Progenitor cell of endocrine pancreas (in vitro differentiated cells): ENCODE data around the gene ZNF567. TPM values are rescaled to one million over a fixed set of nuclear protein-coding genes. Genes with fewer than 3 reads are reported as not detected.
"Not testable (repeated sequence)": the region's sequence is repeated elsewhere in the genome, so short reads cannot be mapped to it uniquely, and the experiment has no call there.

Source experiments
- DNase-seq: peaks from one replicate; pipeline ENCODE4 v3.0.0; 2021; ENCODE audit warnings: low spot score; ENCODE audit not compliant: unreplicated experiment
- H3K27ac Mint-ChIP-seq: 2 replicates; pipeline ENCODE4 v1.8.0; 2021; ENCODE audit warnings: mild to moderate bottlenecking, moderate library complexity, mixed read lengths
- H3K27me3 Mint-ChIP-seq: 2 replicates; pipeline ENCODE4 v1.8.0; 2021; ENCODE audit warnings: mixed read lengths
- H3K36me3 Mint-ChIP-seq: 2 replicates; pipeline ENCODE4 v1.8.0; 2022; ENCODE audit warnings: mixed read lengths; ENCODE audit not compliant: insufficient read depth
- H3K4me1 Mint-ChIP-seq: 2 replicates; pipeline ENCODE4 v1.8.0; 2021; ENCODE audit warnings: low read depth, mixed read lengths
- H3K4me3 Mint-ChIP-seq: 2 replicates; pipeline ENCODE4 v1.8.0; 2021; ENCODE audit warnings: low read depth, mild to moderate bottlenecking, moderate library complexity, mixed read lengths
- H3K9me3 Mint-ChIP-seq: 2 replicates; pipeline ENCODE4 v1.8.0; 2021; ENCODE audit warnings: low read depth, mixed read lengths
- total RNA-seq: library from RNA; stranded (reverse); gene quantifications from 2 replicates; pipeline ENCODE4 v1.2.1, GENCODE V29; 2021
- TF ChIP-seq, protein P1 (sequence below): fragments of 200-600 bp; sonication (generic); IDR thresholded peaks from one replicate; pipeline ENCODE4 v1.5.0; 2021; ENCODE audit warnings: antibody characterized with exemption, mild to moderate bottlenecking; ENCODE audit not compliant: unreplicated experiment

ZNF567 gene
- total RNA-seq, 1 donor from 2014 or later: 13.2 TPM

DNA sequence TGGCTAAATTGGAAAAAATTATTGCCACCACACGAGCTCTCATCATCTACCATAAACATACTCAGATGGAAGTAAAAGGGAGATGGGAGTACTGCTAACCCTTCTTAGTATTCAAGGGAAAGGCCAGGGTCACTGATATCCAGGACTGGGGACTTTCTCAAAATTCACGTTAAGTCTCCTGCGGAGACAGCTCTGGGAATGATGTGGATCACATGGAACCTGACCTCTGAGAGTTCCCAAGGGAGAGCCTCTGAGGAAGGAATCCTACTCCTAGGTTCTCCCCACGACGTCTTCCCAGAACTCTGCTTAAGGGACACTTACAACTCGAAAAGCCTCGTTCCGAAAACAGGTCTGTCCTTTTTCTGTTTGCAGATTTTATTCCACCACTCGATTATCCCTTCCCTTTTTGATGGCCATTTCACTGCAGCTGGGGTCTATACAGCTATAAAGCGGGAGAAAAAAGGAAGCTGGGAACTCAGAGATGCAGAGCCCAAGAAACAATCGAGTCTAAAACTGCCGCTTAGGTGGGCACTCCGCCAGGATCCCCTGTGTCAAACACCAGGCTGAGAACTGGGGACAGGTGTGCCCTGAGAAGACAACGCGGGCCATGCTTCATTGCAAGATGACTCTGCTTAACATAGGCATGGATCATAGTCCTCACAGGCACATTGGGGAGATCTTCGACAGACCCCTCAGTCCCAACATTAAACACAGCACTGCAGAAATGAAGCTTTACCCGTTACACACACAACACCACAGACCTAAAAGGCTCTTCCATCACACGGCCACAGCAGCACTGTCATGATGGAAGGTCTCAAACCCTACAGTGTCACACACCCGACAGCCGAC, 823 bp upstream of the ZNF567 start:
- Mint-ChIP-seq H3K4me3 (peak overlapping the region; percentile 99), H3K27me3 (no peaks in the 10 kb centered on the region), H3K9me3 (peaks cover 11% of the 10 kb centered on the region), H3K36me3 (peaks cover 41% of the 10 kb centered on the region), H3K4me1 (peaks cover 20% of the 10 kb centered on the region), H3K27ac (peak overlapping the region; percentile 99)
- no peak for DNase-seq
- TF ChIP-seq, protein P1, sequence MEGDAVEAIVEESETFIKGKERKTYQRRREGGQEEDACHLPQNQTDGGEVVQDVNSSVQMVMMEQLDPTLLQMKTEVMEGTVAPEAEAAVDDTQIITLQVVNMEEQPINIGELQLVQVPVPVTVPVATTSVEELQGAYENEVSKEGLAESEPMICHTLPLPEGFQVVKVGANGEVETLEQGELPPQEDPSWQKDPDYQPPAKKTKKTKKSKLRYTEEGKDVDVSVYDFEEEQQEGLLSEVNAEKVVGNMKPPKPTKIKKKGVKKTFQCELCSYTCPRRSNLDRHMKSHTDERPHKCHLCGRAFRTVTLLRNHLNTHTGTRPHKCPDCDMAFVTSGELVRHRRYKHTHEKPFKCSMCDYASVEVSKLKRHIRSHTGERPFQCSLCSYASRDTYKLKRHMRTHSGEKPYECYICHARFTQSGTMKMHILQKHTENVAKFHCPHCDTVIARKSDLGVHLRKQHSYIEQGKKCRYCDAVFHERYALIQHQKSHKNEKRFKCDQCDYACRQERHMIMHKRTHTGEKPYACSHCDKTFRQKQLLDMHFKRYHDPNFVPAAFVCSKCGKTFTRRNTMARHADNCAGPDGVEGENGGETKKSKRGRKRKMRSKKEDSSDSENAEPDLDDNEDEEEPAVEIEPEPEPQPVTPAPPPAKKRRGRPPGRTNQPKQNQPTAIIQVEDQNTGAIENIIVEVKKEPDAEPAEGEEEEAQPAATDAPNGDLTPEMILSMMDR: no peak

DNA sequence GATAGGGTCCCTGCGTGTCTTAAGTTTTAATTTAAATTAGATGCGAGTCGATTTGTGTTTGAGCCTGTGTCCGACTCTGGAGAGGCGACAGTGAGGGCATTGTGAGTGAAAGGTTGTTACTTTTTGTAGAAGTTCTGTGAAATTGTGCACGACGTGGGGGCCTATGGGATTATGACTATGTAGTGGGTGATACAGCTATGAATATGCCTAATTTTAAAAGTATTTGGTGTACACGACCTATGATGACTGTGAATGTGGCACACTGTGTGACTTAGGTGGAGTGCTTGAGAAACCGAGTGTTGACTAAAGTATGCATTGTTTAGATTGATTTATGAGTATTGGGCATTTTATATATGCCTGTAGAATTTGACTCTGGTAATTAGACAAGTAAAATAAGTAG, 646 bp downstream of the ZNF567 start:
- peaks cover 16% of the 10 kb centered on the region for H3K9me3 Mint-ChIP-seq
- no peaks in the 10 kb centered on the region for H3K27me3 Mint-ChIP-seq
- H3K36me3 Mint-ChIP-seq: peaks cover 50% of the 10 kb centered on the region

DNA sequence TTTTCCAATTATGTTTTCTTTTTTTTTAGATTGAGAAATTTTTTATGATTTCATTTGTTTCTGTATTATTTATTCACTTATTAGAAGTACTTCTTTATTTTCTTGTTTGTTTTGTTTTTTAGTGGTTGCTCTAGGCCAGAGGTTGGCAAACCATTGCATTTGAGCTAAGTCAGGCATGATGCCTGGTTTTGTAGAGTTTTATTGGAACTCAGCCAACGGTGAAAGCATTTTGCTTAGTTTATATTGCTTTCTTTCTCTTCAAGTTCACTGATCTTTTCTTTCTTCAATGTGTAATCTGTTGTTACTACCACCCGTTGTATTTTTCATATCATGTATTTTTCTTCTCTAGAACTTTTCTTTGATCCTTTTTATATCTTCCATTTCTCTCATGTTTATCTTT, 19.7 kb downstream of the ZNF567 start:
- H3K36me3 Mint-ChIP-seq: peaks cover 86% of the 10 kb centered on the region
- no peak overlapping the region for H3K4me3 Mint-ChIP-seq

More for the DNA sequence above, 646 bp downstream of the ZNF567 start:
- peak overlapping the region; percentile 99 for H3K27ac Mint-ChIP-seq
- H3K4me1 Mint-ChIP-seq: peaks cover 20% of the 10 kb centered on the region
- no peak for DNase-seq
- TF ChIP-seq, protein P1: no peak
- H3K4me3 Mint-ChIP-seq: peak overlapping the region; percentile 99

DNA sequence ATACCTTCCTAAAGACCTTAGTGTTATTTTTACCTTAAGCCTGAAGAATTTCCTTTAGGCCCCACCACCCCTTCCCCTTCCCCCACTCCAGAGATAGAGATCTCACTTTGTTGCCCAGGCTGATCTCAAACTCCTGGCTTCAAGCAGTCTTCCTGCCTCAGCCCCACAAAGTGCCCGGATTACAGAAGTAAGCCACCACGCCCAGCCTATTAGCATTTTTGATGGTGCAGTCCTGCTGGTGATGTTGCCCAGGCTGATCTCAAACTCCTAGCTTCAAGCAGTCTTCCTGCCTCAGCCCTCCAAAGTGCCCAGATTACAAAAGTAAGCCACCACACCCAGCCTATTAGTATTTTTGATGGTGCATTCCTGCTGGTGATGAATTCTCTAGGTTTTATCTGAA, 22.0 kb downstream of the ZNF567 start:
- H3K4me1 Mint-ChIP-seq: no peaks in the 10 kb centered on the region
- H3K27ac Mint-ChIP-seq: no peak overlapping the region
- DNase-seq: no peak
- H3K9me3 Mint-ChIP-seq: peaks cover 64% of the 10 kb centered on the region
- peaks cover 95% of the 10 kb centered on the region for H3K36me3 Mint-ChIP-seq
- no peak overlapping the region for H3K4me3 Mint-ChIP-seq
- TF ChIP-seq, protein P1: no peak
- no peaks in the 10 kb centered on the region for H3K27me3 Mint-ChIP-seq

More for the DNA sequence above, 19.7 kb downstream of the ZNF567 start:
- Mint-ChIP-seq H3K4me1 (no peaks in the 10 kb centered on the region), H3K27me3 (no peaks in the 10 kb centered on the region), H3K27ac (no peak overlapping the region), H3K9me3 (peaks cover 58% of the 10 kb centered on the region)
- no peak for DNase-seq
- TF ChIP-seq, protein P1: no peak

DNA sequence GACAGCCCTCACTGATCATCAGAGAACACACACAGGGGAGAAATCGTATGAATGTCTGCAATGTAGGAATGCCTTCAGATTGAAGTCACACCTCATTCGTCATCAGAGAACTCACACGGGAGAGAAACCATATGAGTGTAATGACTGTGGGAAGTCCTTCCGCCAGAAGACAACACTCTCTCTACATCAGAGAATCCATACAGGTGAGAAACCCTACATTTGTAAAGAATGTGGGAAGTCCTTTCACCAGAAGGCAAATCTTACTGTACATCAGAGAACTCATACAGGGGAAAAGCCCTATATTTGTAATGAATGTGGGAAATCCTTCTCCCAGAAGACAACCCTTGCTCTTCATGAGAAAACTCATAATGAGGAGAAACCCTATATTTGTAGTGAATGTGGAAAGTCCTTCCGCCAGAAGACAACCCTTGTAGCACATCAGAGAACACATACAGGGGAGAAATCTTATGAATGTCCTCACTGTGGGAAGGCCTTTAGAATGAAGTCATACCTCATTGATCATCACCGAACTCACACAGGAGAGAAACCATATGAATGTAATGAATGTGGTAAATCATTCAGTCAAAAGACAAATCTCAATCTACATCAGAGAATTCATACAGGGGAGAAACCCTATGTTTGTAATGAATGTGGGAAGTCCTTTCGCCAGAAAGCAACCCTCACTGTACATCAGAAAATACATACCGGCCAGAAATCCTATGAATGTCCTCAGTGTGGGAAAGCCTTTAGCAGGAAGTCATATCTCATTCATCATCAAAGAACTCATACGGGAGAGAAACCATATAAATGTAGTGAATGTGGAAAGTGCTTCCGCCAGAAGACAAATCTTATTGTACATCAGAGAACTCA, 32.5 kb downstream of the ZNF567 start:
- Mint-ChIP-seq H3K36me3 (peaks cover 74% of the 10 kb centered on the region), H3K27ac (peak overlapping the region; percentile 77), H3K4me1 (no peaks in the 10 kb centered on the region), H3K27me3 (no peaks in the 10 kb centered on the region), H3K4me3 (no peak overlapping the region), H3K9me3 (peaks cover 54% of the 10 kb centered on the region)
- no peak for DNase-seq
- TF ChIP-seq, protein P1: no peak

DNA sequence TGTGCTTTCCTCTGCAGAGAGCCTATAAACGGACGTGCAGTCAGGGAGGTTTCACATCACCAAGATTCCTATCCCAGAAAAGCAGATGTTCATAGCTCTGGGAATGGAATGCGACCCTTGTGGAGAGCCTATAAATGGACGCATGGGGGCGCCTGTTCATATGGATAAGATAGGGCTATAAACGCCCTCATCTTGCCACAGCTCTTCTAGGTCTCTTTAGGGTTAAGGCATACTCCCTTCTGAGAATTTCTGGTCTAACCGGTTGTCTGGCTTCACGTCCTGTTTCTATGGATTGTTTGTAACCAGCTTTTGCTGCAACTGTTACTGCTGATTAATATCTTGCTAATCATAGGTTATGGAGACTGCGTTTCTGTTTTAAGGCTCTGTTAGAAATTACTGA, 48.8 kb downstream of the ZNF567 start:
- H3K4me1 Mint-ChIP-seq, H3K27ac Mint-ChIP-seq, H3K4me3 Mint-ChIP-seq, H3K27me3 Mint-ChIP-seq, DNase-seq: not testable (repeated sequence)
- H3K9me3 Mint-ChIP-seq: peaks cover 73% of the 10 kb centered on the region
- peaks cover 66% of the 10 kb centered on the region for H3K36me3 Mint-ChIP-seq
